Measurements from ENCODE around the gene TERB1.

The TERB1 gene

GRCh38 chr16:66846266-66846665, 44.9 kb upstream of the TERB1 start:
- Histone ChIP-seq H2BK15ac (ENCODE audit: low read length) (no peak overlapping the region), H4K8ac (ENCODE audit: low read depth, low read length) (no peak overlapping the region), H3K4me1 (ENCODE audit: control insufficient read depth in 2 of 2, insufficient read depth in 1 of 2, low read depth in 1 of 2, low read length in 2 of 2) (peaks cover 3 to 8% of the 10 kb centered on the region in 2 donors), H3K4me2 (ENCODE audit: insufficient read depth, low read length, poor library complexity, severe bottlenecking) (no peak overlapping the region), H2BK12ac (ENCODE audit: low read length) (no peak overlapping the region), H3K9me3 (replicated peaks in 1 of 2; ENCODE audit: control insufficient read depth in 2 of 2, insufficient read depth in 1 of 2, low read depth in 1 of 2, low read length in 2 of 2) (no peaks in the 10 kb centered on the region), H3K4ac (ENCODE audit: low read length) (no peak overlapping the region), H2BK5ac (ENCODE audit: low read length) (no peak overlapping the region), H3K36me3 (replicated peaks in 1 of 2; ENCODE audit: control insufficient read depth in 2 of 2, insufficient read depth in 2 of 2, low read length in 2 of 2) (no peaks in the 10 kb centered on the region), H3K14ac (ENCODE audit: low read length) (no peak overlapping the region), H3K23ac (ENCODE audit: low read depth, low read length, poor library complexity) (no peak overlapping the region), H3K18ac (ENCODE audit: low read length) (no peak overlapping the region), H3K9ac (ENCODE audit: low read depth, low read length, poor library complexity) (no peak overlapping the region), H4K91ac (ENCODE audit: low read depth, low read length, poor library complexity) (no peak overlapping the region), H3K79me1 (ENCODE audit: low read depth, low read length) (no peaks in the 10 kb centered on the region), H2BK120ac (ENCODE audit: low read depth, low read length) (no peak overlapping the region), H2AK5ac (ENCODE audit: low read depth, low read length) (no peak overlapping the region), H3K27me3 (ENCODE audit: control insufficient read depth in 3 of 3, insufficient read depth in 3 of 3, low read depth in 1 of 3, low read length in 3 of 3) (peaks cover 15 to 95% (median 50%) of the 10 kb centered on the region in 3 experiments), H2AFZ (ENCODE audit: low read length) (no peak overlapping the region), H3K4me3 (ENCODE audit: low read length in 2 of 2) (no peak overlapping the region), H3K27ac (replicated peaks; ENCODE audit: low read length) (no peak overlapping the region)
- DNase-seq (ENCODE audit: low spot score) = no peak
- no CpG with 5 or more reads among the region's 1 CpG for WGBS, 2 donors (ENCODE audit: extremely low coverage in 2 of 2, insufficient read length in 2 of 2, insufficient replicate concordance in 1 of 2)

DNA sequence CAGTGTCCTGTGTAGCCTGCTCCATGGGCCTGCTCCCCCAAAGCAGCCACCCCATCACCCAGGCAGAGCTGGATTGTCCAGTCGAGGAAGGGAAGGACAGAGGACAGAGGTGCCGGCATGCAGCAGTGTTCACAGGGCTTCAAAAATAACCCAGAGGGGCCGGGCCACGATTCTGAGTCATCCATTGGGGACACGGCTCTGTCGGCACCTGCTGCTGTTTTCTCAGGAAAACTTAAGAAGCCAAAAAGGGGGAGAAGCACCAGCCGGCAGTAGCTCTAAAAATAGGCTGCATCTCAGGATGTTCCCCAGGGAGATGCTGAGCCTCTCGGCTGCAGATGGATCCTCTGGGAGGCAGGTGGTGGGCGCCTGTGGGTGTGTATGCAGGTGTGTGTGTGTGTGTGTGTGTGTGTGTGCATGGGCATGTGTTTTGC, 44.4 kb upstream of the TERB1 start:
- no peak overlapping the region for H2BK15ac ChIP-seq (ENCODE audit: low read length)

GRCh38 chr16:66845080-66845410, 43.7 kb upstream of the TERB1 start:
- Histone ChIP-seq H3K4me1 (ENCODE audit: control insufficient read depth in 2 of 2, insufficient read depth in 1 of 2, low read depth in 1 of 2, low read length in 2 of 2) (peaks cover 3 to 8% of the 10 kb centered on the region in 2 donors), H3K9ac (ENCODE audit: low read depth, low read length, poor library complexity) (peak overlapping the region; percentile 78), H3K14ac (ENCODE audit: low read length) (no peak overlapping the region), H3K4me3 (ENCODE audit: low read length in 2 of 2) (peak overlapping the region; percentile 32 to 82), H4K91ac (ENCODE audit: low read depth, low read length, poor library complexity) (no peak overlapping the region), H3K27me3 (ENCODE audit: control insufficient read depth in 3 of 3, insufficient read depth in 3 of 3, low read depth in 1 of 3, low read length in 3 of 3) (peaks cover 15 to 88% (median 50%) of the 10 kb centered on the region in 3 experiments), H4K8ac (ENCODE audit: low read depth, low read length) (no peak overlapping the region), H3K23ac (ENCODE audit: low read depth, low read length, poor library complexity) (peak overlapping the region; percentile 21), H3K9me3 (replicated peaks in 1 of 2; ENCODE audit: control insufficient read depth in 2 of 2, insufficient read depth in 1 of 2, low read depth in 1 of 2, low read length in 2 of 2) (no peaks in the 10 kb centered on the region), H2BK15ac (ENCODE audit: low read length) (no peak overlapping the region), H2BK120ac (ENCODE audit: low read depth, low read length) (no peak overlapping the region), H3K18ac (ENCODE audit: low read length) (peak overlapping the region; percentile 93), H3K27ac (replicated peaks; ENCODE audit: low read length) (no peak overlapping the region), H2BK5ac (ENCODE audit: low read length) (peak overlapping the region; percentile 7), H2AK5ac (ENCODE audit: low read depth, low read length) (peak overlapping the region; percentile 4), H3K36me3 (replicated peaks in 1 of 2; ENCODE audit: control insufficient read depth in 2 of 2, insufficient read depth in 2 of 2, low read length in 2 of 2) (no peaks in the 10 kb centered on the region), H3K79me1 (ENCODE audit: low read depth, low read length) (no peaks in the 10 kb centered on the region), H2BK12ac (ENCODE audit: low read length) (no peak overlapping the region), H3K4me2 (ENCODE audit: insufficient read depth, low read length, poor library complexity, severe bottlenecking) (peak overlapping the region; percentile 99), H2AFZ (ENCODE audit: low read length) (peak overlapping the region; percentile 87), H3K4ac (ENCODE audit: low read length) (no peak overlapping the region)
- DNase-seq (ENCODE audit: low spot score) = no peak
- no CpG with 5 or more reads among the region's 10 CpGs for WGBS, 2 donors (ENCODE audit: extremely low coverage in 2 of 2, insufficient read length in 2 of 2, insufficient replicate concordance in 1 of 2)

More for the DNA sequence above, 44.4 kb upstream of the TERB1 start:
- no peak overlapping the region for H2AFZ ChIP-seq (ENCODE audit: low read length)
- H2BK12ac ChIP-seq (ENCODE audit: low read length) = no peak overlapping the region
- no peak overlapping the region for H4K8ac ChIP-seq (ENCODE audit: low read depth, low read length)
- peak overlapping the region; percentile 60 for H3K14ac ChIP-seq (ENCODE audit: low read length)
- H3K9ac ChIP-seq (ENCODE audit: low read depth, low read length, poor library complexity) = no peak overlapping the region
- no peak overlapping the region for H3K27ac ChIP-seq (replicated peaks; ENCODE audit: low read length)
- H2BK120ac ChIP-seq (ENCODE audit: low read depth, low read length) = no peak overlapping the region
- H3K18ac ChIP-seq (ENCODE audit: low read length) = peak overlapping the region; percentile 2
- H3K4me3 ChIP-seq (ENCODE audit: low read length in 2 of 2) = no peak overlapping the region
- no peak overlapping the region for H2AK5ac ChIP-seq (ENCODE audit: low read depth, low read length)
- H3K4me1 ChIP-seq (ENCODE audit: control insufficient read depth in 2 of 2, insufficient read depth in 1 of 2, low read depth in 1 of 2, low read length in 2 of 2) = peaks cover 3 to 8% of the 10 kb centered on the region in 2 donors
- no peak overlapping the region for H4K91ac ChIP-seq (ENCODE audit: low read depth, low read length, poor library complexity)
- no peak overlapping the region for H3K4ac ChIP-seq (ENCODE audit: low read length)
- no peaks in the 10 kb centered on the region for H3K36me3 ChIP-seq (replicated peaks in 1 of 2; ENCODE audit: control insufficient read depth in 2 of 2, insufficient read depth in 2 of 2, low read length in 2 of 2)
- H3K27me3 ChIP-seq (ENCODE audit: control insufficient read depth in 3 of 3, insufficient read depth in 3 of 3, low read depth in 1 of 3, low read length in 3 of 3) = peaks cover 15 to 94% (median 50%) of the 10 kb centered on the region in 3 experiments
- H3K79me1 ChIP-seq (ENCODE audit: low read depth, low read length) = no peaks in the 10 kb centered on the region
- no CpG with 5 or more reads among the region's 9 CpGs for WGBS, 2 donors (ENCODE audit: extremely low coverage in 2 of 2, insufficient read length in 2 of 2, insufficient replicate concordance in 1 of 2)
- no peak overlapping the region for H3K23ac ChIP-seq (ENCODE audit: low read depth, low read length, poor library complexity)
- no peak for DNase-seq (ENCODE audit: low spot score)
- no peaks in the 10 kb centered on the region for H3K9me3 ChIP-seq (replicated peaks in 1 of 2; ENCODE audit: control insufficient read depth in 2 of 2, insufficient read depth in 1 of 2, low read depth in 1 of 2, low read length in 2 of 2)
- no peak overlapping the region for H2BK5ac ChIP-seq (ENCODE audit: low read length)
- H3K4me2 ChIP-seq (ENCODE audit: insufficient read depth, low read length, poor library complexity, severe bottlenecking) = no peak overlapping the region

DNA sequence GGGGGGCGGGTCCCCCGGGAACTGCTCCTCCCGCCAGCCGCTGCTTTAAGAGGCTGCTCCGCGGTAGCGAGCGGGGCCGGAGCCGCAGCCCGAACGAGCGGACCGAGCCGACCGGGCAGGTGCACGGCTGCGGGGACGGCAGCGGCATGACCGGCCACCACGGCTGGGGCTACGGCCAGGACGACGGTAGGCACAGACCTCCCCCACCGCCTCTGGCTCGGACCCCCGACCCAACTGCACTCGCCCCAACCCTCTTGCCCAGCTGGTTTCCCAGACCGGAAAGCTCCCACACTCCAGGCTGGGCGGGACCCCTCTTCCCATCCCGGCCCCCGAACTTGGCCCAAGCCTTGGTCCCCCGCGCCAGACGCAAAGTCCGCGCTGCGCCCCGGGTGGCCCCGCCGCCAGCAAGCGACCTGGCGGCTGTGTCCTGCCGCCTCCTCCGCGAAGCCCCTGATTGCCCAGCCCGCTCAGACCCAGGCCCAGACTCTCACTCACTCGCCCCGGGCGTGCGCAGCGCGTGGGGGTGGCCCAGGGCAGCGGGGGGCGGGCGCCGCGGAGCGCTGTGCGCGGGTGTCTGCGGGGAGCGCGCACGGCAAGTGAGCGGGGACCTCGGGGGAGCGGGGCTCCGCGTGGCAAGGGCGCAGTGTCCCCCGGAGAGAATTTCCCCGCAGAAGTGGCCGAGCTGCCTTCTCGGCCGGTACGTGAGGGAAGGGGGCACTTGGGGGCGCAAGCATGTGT, 43.1 kb upstream of the TERB1 start, which contains the start of gene CA7:
TSS of gene CA7 (plus strand) at position 73 of the 738 bp plus-strand sequence. CDS start at position 147, 74 bp downstream.
- Histone ChIP-seq H2AFZ (ENCODE audit: low read length) (peak within 1 kb of the TSS; percentile 87), H4K91ac (ENCODE audit: low read depth, low read length, poor library complexity) (no peak within 1 kb of the TSS), H2BK12ac (ENCODE audit: low read length) (no peak within 1 kb of the TSS), H3K18ac (ENCODE audit: low read length) (peak within 1 kb of the TSS; percentile 93), H3K14ac (ENCODE audit: low read length) (peak within 1 kb of the TSS; percentile 66), H2AK5ac (ENCODE audit: low read depth, low read length) (peak within 1 kb of the TSS; percentile 4), H3K27ac (replicated peaks; ENCODE audit: low read length) (no peak within 1 kb of the TSS), H3K4me2 (ENCODE audit: insufficient read depth, low read length, poor library complexity, severe bottlenecking) (peak within 1 kb of the TSS; percentile 99), H3K27me3 (ENCODE audit: control insufficient read depth in 3 of 3, insufficient read depth in 3 of 3, low read depth in 1 of 3, low read length in 3 of 3) (peaks cover 15 to 87% (median 50%) of the 10 kb centered on the region in 3 experiments), H3K36me3 (replicated peaks in 1 of 2; ENCODE audit: control insufficient read depth in 2 of 2, insufficient read depth in 2 of 2, low read length in 2 of 2) (no peaks in the 10 kb centered on the region), H3K9me3 (replicated peaks in 1 of 2; ENCODE audit: control insufficient read depth in 2 of 2, insufficient read depth in 1 of 2, low read depth in 1 of 2, low read length in 2 of 2) (no peaks in the 10 kb centered on the region), H3K9ac (ENCODE audit: low read depth, low read length, poor library complexity) (peak within 1 kb of the TSS; percentile 78), H3K79me1 (ENCODE audit: low read depth, low read length) (no peaks in the 10 kb centered on the region), H2BK120ac (ENCODE audit: low read depth, low read length) (no peak within 1 kb of the TSS), H2BK15ac (ENCODE audit: low read length) (no peak within 1 kb of the TSS), H3K4me3 (ENCODE audit: low read length in 2 of 2) (peak within 1 kb of the TSS; percentile 32 to 82), H4K8ac (ENCODE audit: low read depth, low read length) (no peak within 1 kb of the TSS), H3K23ac (ENCODE audit: low read depth, low read length, poor library complexity) (peak within 1 kb of the TSS; percentile 21), H3K4ac (ENCODE audit: low read length) (no peak within 1 kb of the TSS), H2BK5ac (ENCODE audit: low read length) (peak within 1 kb of the TSS; percentile 7), H3K4me1 (ENCODE audit: control insufficient read depth in 2 of 2, insufficient read depth in 1 of 2, low read depth in 1 of 2, low read length in 2 of 2) (peaks cover 3 to 8% of the 10 kb centered on the region in 2 donors)
- no peak for DNase-seq (ENCODE audit: low spot score)
- no CpG with 5 or more reads among the region's 79 CpGs for WGBS, 2 donors (ENCODE audit: extremely low coverage in 2 of 2, insufficient read length in 2 of 2, insufficient replicate concordance in 1 of 2)
